Hepatocyte (in vitro differentiated cells): ENCODE measurements around the gene CAMKMT.

Experiments used
- CTCF ChIP-seq: fragments of 200-600 bp; sonication (generic); IDR thresholded peaks from 2 replicates; pipeline ENCODE4 v1.5.1; 2016; ENCODE audit warnings: antibody characterized with exemption, mild to moderate bottlenecking; ENCODE audit not compliant: poor library complexity
- EZH2 ChIP-seq: fragments of 200-600 bp; sonication (generic); IDR thresholded peaks from 2 replicates; pipeline ENCODE4 v1.6.1; 2016; ENCODE audit warnings: antibody characterized with exemption, mild to moderate bottlenecking, borderline replicate concordance
- EZH2phosphoT487 ChIP-seq: fragments of 200-600 bp; sonication (generic); IDR thresholded peaks from one replicate; pipeline ENCODE4 v1.6.1; 2018; ENCODE audit warnings: antibody characterized with exemption, mild to moderate bottlenecking, low read depth, moderate library complexity; ENCODE audit not compliant: unreplicated experiment, severe bottlenecking

DNA sequence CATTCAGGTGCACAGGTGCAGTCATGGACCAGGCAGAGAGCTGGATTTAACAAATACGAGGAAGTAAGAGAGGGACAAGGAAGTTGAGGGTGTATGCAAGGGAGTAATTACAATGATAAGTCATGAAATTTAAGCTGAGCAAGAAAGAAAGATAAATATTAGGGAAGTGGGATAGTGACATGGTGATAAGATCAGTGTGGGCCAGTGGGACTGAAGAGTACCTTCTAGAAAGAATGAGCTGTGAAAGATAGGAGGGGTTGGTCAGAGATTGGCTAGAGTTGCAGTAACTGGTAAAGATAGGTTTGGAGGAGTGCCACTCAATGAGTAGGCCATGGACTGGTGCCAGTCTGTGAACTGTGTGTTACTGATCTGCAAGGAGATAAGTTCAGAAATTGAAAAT is 378.9 kb downstream of the CAMKMT start:
- no peak for TF ChIP-seq CTCF
- TF ChIP-seq EZH2phosphoT487: no peak
- TF ChIP-seq EZH2: no peak
